H1 (cell line): Measurements from ENCODE around the gene RNF130. TPM values are rescaled to one million over a fixed set of nuclear protein-coding genes. Genes with fewer than 3 reads are reported as not detected.

Experiments used
- BACH1 ChIP-seq: IDR thresholded peaks from 2 replicates; pipeline ENCODE4 v1.6.1; 2012; ENCODE audit warnings: low read length, improper control_type of control experiment
- BCL11A ChIP-seq, 2 experiments: IDR thresholded peaks; one replicate each; pipeline ENCODE4 v1.6.1; 2011; ENCODE audit warnings: low read depth in 2 of 2, low read length in 2 of 2, mild to moderate bottlenecking in 2 of 2
- JUN ChIP-seq: IDR thresholded peaks from 2 replicates; pipeline ENCODE4 v1.6.1; 2011; ENCODE audit warnings: low read depth, mild to moderate bottlenecking, improper control_type of control experiment, low read length
- SP1 ChIP-seq: IDR thresholded peaks from 2 replicates; pipeline ENCODE4 v1.6.1; 2011; ENCODE audit warnings: low read depth, low read length
- SUZ12 ChIP-seq: fragments of 200-600 bp; sonication (generic); IDR thresholded peaks from 2 replicates; pipeline ENCODE4 v1.6.1; 2012; ENCODE audit warnings: mild to moderate bottlenecking, inconsistent platforms, low read length, moderate library complexity, mixed read lengths
- TAF7 ChIP-seq: optimal IDR thresholded peaks from 2 replicates; pipeline ENCODE3; 2011; ENCODE audit warnings: low read depth, mild to moderate bottlenecking, inconsistent platforms, low read length, moderate library complexity, borderline replicate concordance
- polyA plus RNA-seq, 7 experiments: library from polyadenylated mRNA; depleted of rRNA in 3 of 7; stranded (reverse) in 5 of 7; unstranded in 2 of 7; fragments of >200 nt in 5 of 7; fragments of 200-250 nt in 2 of 7; gene quantifications; 1 replicate in 5 of 7; 2 replicates in 1 of 7; 4 replicates in 1 of 7; pipeline versions ENCODE4 v1.2.1 to v1.2.3, GENCODE V29; 2011 to 2013; ENCODE audit warnings: missing spikeins in 2 of 7, mixed read lengths in 2 of 7
- total RNA-seq: library from RNA; stranded (reverse); fragmentation: NEBNext Ultra II Directional; extraction: Animal tissue kit (Norgen Biotek cat#: 25700); gene quantifications from 2 replicates; pipeline ENCODE4 v1.2.1, GENCODE V29; 2021
- TF ChIP-seq, protein P1 (sequence below): fragments of 300-600 bp; sonication (generic); IDR thresholded peaks from 2 replicates; pipeline ENCODE4 v1.7.1; 2012; ENCODE audit warnings: low read length, moderate library complexity, mild to moderate bottlenecking, inconsistent platforms; ENCODE audit not compliant: insufficient replicate concordance

RNF130 gene
- total and polyA plus RNA-seq, 2 of the 8 experiments (the other 6 are each of a cell fraction or from before 2014, with no cell fraction given) = 65.1 to 70.0 TPM

GRCh38 chr5:179913461-179913860, 158.1 kb downstream of the RNF130 start (continued):
- TF ChIP-seq, protein P1, sequence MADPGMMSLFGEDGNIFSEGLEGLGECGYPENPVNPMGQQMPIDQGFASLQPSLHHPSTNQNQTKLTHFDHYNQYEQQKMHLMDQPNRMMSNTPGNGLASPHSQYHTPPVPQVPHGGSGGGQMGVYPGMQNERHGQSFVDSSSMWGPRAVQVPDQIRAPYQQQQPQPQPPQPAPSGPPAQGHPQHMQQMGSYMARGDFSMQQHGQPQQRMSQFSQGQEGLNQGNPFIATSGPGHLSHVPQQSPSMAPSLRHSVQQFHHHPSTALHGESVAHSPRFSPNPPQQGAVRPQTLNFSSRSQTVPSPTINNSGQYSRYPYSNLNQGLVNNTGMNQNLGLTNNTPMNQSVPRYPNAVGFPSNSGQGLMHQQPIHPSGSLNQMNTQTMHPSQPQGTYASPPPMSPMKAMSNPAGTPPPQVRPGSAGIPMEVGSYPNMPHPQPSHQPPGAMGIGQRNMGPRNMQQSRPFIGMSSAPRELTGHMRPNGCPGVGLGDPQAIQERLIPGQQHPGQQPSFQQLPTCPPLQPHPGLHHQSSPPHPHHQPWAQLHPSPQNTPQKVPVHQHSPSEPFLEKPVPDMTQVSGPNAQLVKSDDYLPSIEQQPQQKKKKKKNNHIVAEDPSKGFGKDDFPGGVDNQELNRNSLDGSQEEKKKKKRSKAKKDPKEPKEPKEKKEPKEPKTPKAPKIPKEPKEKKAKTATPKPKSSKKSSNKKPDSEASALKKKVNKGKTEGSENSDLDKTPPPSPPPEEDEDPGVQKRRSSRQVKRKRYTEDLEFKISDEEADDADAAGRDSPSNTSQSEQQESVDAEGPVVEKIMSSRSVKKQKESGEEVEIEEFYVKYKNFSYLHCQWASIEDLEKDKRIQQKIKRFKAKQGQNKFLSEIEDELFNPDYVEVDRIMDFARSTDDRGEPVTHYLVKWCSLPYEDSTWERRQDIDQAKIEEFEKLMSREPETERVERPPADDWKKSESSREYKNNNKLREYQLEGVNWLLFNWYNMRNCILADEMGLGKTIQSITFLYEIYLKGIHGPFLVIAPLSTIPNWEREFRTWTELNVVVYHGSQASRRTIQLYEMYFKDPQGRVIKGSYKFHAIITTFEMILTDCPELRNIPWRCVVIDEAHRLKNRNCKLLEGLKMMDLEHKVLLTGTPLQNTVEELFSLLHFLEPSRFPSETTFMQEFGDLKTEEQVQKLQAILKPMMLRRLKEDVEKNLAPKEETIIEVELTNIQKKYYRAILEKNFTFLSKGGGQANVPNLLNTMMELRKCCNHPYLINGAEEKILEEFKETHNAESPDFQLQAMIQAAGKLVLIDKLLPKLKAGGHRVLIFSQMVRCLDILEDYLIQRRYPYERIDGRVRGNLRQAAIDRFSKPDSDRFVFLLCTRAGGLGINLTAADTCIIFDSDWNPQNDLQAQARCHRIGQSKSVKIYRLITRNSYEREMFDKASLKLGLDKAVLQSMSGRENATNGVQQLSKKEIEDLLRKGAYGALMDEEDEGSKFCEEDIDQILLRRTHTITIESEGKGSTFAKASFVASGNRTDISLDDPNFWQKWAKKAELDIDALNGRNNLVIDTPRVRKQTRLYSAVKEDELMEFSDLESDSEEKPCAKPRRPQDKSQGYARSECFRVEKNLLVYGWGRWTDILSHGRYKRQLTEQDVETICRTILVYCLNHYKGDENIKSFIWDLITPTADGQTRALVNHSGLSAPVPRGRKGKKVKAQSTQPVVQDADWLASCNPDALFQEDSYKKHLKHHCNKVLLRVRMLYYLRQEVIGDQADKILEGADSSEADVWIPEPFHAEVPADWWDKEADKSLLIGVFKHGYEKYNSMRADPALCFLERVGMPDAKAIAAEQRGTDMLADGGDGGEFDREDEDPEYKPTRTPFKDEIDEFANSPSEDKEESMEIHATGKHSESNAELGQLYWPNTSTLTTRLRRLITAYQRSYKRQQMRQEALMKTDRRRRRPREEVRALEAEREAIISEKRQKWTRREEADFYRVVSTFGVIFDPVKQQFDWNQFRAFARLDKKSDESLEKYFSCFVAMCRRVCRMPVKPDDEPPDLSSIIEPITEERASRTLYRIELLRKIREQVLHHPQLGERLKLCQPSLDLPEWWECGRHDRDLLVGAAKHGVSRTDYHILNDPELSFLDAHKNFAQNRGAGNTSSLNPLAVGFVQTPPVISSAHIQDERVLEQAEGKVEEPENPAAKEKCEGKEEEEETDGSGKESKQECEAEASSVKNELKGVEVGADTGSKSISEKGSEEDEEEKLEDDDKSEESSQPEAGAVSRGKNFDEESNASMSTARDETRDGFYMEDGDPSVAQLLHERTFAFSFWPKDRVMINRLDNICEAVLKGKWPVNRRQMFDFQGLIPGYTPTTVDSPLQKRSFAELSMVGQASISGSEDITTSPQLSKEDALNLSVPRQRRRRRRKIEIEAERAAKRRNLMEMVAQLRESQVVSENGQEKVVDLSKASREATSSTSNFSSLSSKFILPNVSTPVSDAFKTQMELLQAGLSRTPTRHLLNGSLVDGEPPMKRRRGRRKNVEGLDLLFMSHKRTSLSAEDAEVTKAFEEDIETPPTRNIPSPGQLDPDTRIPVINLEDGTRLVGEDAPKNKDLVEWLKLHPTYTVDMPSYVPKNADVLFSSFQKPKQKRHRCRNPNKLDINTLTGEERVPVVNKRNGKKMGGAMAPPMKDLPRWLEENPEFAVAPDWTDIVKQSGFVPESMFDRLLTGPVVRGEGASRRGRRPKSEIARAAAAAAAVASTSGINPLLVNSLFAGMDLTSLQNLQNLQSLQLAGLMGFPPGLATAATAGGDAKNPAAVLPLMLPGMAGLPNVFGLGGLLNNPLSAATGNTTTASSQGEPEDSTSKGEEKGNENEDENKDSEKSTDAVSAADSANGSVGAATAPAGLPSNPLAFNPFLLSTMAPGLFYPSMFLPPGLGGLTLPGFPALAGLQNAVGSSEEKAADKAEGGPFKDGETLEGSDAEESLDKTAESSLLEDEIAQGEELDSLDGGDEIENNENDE = no peak
- TF ChIP-seq BCL11A (IDR thresholded peaks at IDR 0.05; ENCODE audit: low read depth in 2 of 2, low read length in 2 of 2) = no peak
- no peak for TF ChIP-seq BACH1
- TF ChIP-seq JUN = no peak
- no peak for TF ChIP-seq SUZ12
- no peak for TF ChIP-seq TAF7
- TF ChIP-seq SP1 = no peak
- TF ChIP-seq, all 59 proteins: peak for 0
